Panc1 (cell line): ENCODE results near the gene NDUFB8.

Experiments
- CTCF ChIP-seq: fragments of 450-650 bp; IDR thresholded peaks from 2 replicates; pipeline ENCODE4 v1.5.1; 2017; ENCODE audit warnings: mild to moderate bottlenecking
- POLR2AphosphoS5 ChIP-seq: IDR thresholded peaks from 2 replicates; pipeline ENCODE4 v1.6.1; 2012; ENCODE audit warnings: mild to moderate bottlenecking, low read depth, low read length, moderate library complexity
- REST ChIP-seq, 2 experiments: IDR thresholded peaks; 2 replicates each; pipeline ENCODE4 v1.6.1; 2011 to 2012; ENCODE audit warnings: low read depth in 2 of 2, control low read depth in 1 of 2, low read length in 1 of 2, mild to moderate bottlenecking in 1 of 2, moderate library complexity in 1 of 2; ENCODE audit not compliant: insufficient read depth in 1 of 2
- SIN3A ChIP-seq: IDR thresholded peaks from 2 replicates; pipeline ENCODE4 v1.6.1; 2012; ENCODE audit warnings: low read depth, mild to moderate bottlenecking, low read length, moderate library complexity, borderline replicate concordance; ENCODE audit not compliant: insufficient read depth

GRCh38 chr10:100482834-100483185 is 46.9 kb downstream of the NDUFB8 start:
- TF ChIP-seq CTCF (no peak; the same call in none of the 2 replicates), POLR2AphosphoS5 (0 out of 2 replicates have a peak, but pooled peaks have one; percentile 0), REST (IDR thresholded peaks at IDR 0.05; ENCODE audit: insufficient read depth in 1 of 2, low read depth in 2 of 2, low read length in 1 of 2) (no peak), SIN3A (no peak)
